ENCODE results near the gene OAS1.

The OAS1 gene

DNA sequence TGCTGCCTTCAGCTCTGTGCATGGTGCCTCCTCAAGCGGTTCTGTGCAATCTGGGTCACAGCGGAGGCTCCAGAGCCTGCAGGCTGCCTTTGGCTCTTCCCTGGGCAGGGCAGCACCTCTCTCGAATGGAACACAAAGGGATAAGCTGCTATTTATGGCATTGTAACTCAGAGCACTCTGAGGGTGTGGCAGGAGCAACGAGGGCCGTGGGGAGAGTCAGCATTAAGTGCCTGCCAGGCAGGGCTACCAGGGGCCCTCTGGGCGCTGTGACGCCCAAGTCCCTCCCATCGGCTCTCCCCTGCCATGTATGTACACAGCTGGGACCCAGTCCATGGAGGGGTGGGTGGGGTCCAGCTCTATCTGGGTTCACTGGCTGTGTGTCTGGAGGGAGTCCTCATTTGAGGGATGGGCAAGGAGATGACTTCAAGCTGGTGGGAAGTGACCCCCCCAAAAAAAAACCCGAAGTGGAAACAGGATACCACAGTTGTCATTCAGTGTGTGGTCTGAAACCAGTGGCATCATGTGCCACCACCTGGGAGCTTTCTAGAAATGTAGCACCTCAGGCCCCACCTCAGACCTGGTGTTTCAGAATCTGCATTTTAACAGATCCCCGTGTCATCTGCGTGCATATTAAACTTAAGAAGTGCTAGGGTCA lies 44.0 kb upstream of the OAS1 start:
- Histone ChIP-seq H3K9me3 (ENCODE audit: control insufficient read depth, low read length) (no peaks in the 10 kb centered on the region), H3K9ac (no peak overlapping the region), H3K4me3 (ENCODE audit: low read depth, low read length) (no peak overlapping the region), H3K27me3 (ENCODE audit: control insufficient read depth, insufficient read depth, low read length) (no peaks in the 10 kb centered on the region), H3K36me3 (ENCODE audit: control insufficient read depth, insufficient read depth, low read length) (no peaks in the 10 kb centered on the region), H3K79me2 (no peaks in the 10 kb centered on the region), H3K27ac (no peak overlapping the region), H2AFZ (no peak overlapping the region), H3K4me1 (no peaks in the 10 kb centered on the region), H3K4me2 (ENCODE audit: low read length) (no peak overlapping the region)
- TF ChIP-seq, protein P1, sequence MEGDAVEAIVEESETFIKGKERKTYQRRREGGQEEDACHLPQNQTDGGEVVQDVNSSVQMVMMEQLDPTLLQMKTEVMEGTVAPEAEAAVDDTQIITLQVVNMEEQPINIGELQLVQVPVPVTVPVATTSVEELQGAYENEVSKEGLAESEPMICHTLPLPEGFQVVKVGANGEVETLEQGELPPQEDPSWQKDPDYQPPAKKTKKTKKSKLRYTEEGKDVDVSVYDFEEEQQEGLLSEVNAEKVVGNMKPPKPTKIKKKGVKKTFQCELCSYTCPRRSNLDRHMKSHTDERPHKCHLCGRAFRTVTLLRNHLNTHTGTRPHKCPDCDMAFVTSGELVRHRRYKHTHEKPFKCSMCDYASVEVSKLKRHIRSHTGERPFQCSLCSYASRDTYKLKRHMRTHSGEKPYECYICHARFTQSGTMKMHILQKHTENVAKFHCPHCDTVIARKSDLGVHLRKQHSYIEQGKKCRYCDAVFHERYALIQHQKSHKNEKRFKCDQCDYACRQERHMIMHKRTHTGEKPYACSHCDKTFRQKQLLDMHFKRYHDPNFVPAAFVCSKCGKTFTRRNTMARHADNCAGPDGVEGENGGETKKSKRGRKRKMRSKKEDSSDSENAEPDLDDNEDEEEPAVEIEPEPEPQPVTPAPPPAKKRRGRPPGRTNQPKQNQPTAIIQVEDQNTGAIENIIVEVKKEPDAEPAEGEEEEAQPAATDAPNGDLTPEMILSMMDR (IDR thresholded peaks at IDR 0.05) = no peak

DNA sequence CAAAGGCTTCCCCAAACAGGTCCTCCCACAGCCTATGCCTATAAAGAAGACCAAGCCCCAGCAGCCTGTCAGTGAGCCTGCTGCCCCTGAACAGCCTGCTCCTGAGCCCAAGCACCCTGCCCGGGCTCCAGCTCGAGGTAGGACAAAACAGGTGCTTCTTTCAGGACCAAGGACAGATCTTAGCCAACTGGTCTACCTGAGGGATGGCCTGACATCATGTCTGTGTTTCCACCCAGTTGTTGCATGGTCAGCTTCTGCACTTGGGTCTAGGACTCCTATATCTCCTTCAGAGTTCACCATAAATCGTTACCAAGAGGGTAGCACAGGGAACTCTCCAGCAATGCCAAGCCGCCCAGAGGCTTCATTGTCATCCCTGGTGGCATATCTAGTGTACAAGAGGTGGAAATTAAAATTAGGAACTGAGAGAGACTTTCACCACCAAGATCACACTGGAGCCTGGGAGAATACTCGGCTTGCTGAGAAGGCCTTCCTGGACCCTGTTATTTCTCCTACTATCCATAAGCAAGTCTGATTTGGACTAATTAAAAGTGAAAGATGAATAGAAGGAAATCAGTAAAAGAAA lies 38.2 kb upstream of the OAS1 start:
- Histone ChIP-seq H3K79me2 (no peaks in the 10 kb centered on the region), H3K4me3 (ENCODE audit: low read depth, low read length) (no peak overlapping the region), H3K9ac (no peak overlapping the region), H3K4me2 (ENCODE audit: low read length) (no peak overlapping the region), H3K27ac (no peak overlapping the region), H2AFZ (no peak overlapping the region), H3K36me3 (ENCODE audit: control insufficient read depth, insufficient read depth, low read length) (no peaks in the 10 kb centered on the region), H3K27me3 (ENCODE audit: control insufficient read depth, insufficient read depth, low read length) (no peaks in the 10 kb centered on the region), H3K9me3 (ENCODE audit: control insufficient read depth, low read length) (no peaks in the 10 kb centered on the region), H3K4me1 (no peaks in the 10 kb centered on the region)
- TF ChIP-seq, protein P1 (IDR thresholded peaks at IDR 0.05) = no peak

DNA sequence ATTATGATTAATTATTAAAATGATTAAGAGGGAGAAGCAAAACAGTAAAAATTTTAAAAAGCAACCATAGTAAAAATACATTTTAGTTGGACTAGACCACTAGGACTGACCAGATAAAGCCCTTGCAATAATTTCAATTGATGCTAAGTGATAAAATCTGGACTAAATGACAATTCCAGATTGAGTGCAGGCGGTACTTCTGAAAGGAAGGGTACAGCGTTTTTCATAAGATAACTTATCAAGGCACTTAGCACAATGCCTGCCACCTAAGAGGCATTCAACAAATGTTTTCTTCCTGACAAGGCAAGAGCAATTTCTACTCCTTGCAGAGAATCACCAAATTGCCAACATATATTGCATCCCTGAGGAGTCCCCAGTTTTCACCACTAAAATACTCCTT lies 37.7 kb upstream of the OAS1 start:
- no peaks in the 10 kb centered on the region for H3K36me3 ChIP-seq (ENCODE audit: control insufficient read depth, insufficient read depth, low read length)
- H3K79me2 ChIP-seq = no peaks in the 10 kb centered on the region
- H3K27ac ChIP-seq = no peak overlapping the region
- H3K4me3 ChIP-seq (ENCODE audit: low read depth, low read length) = no peak overlapping the region
- H3K27me3 ChIP-seq (ENCODE audit: control insufficient read depth, insufficient read depth, low read length) = no peaks in the 10 kb centered on the region
- no peaks in the 10 kb centered on the region for H3K4me1 ChIP-seq
- H2AFZ ChIP-seq = no peak overlapping the region
- no peak overlapping the region for H3K9ac ChIP-seq
- H3K9me3 ChIP-seq (ENCODE audit: control insufficient read depth, low read length) = no peaks in the 10 kb centered on the region
- no peak overlapping the region for H3K4me2 ChIP-seq (ENCODE audit: low read length)
- TF ChIP-seq, protein P1 (IDR thresholded peaks at IDR 0.05) = no peak

DNA sequence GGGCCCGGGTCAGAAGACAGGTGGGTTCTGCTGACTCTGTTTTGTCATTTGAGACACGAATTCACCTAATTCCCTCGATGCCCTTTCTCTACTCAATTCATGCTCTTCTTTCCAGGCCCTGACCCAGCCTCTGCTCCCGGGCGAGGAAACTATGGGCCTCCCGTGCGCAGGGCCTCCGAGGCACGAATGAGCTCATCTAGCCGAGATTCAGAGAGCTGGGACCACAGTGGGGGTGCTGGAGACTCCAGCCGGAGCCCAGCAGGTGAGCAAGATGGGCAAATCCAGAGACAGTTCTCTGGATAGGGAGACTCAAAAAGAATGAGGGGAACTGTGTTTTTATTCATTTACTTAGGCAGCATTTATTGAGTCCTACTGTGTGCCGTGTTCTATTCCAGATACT lies 37.0 kb upstream of the OAS1 start:
- Histone ChIP-seq H3K4me2 (ENCODE audit: low read length) (no peak overlapping the region), H3K9me3 (ENCODE audit: control insufficient read depth, low read length) (no peaks in the 10 kb centered on the region), H3K9ac (no peak overlapping the region), H3K27ac (no peak overlapping the region), H2AFZ (no peak overlapping the region), H3K4me3 (ENCODE audit: low read depth, low read length) (no peak overlapping the region), H3K4me1 (no peaks in the 10 kb centered on the region), H3K27me3 (ENCODE audit: control insufficient read depth, insufficient read depth, low read length) (no peaks in the 10 kb centered on the region), H3K36me3 (ENCODE audit: control insufficient read depth, insufficient read depth, low read length) (no peaks in the 10 kb centered on the region), H3K79me2 (no peaks in the 10 kb centered on the region)
- TF ChIP-seq, protein P1 (IDR thresholded peaks at IDR 0.05) = no peak
